ENCODE measurements around the gene HOXD9. TPM values are rescaled to one million over a fixed set of nuclear protein-coding genes. Genes with fewer than 3 reads are reported as not detected.

Gene HOXD9
- total RNA-seq, 1 experiment from 2014 or later, result 0.06 TPM

GRCh38 chr2:176137906-176138305 lies 15.4 kb downstream of the HOXD9 start:
- no peak for DNase-seq (ENCODE audit: low read depth)

- no peak for DNase-seq (ENCODE audit: low read depth)
Observed at GRCh38 chr2:176138526-176138922, 16.0 kb downstream of the HOXD9 start.

- no peak for DNase-seq (ENCODE audit: low read depth)
Observed at GRCh38 chr2:176138923-176139660, 16.6 kb downstream of the HOXD9 start.

- no peak for DNase-seq (ENCODE audit: low read depth)
Observed at GRCh38 chr2:176139661-176140512, 17.4 kb downstream of the HOXD9 start.

DNA sequence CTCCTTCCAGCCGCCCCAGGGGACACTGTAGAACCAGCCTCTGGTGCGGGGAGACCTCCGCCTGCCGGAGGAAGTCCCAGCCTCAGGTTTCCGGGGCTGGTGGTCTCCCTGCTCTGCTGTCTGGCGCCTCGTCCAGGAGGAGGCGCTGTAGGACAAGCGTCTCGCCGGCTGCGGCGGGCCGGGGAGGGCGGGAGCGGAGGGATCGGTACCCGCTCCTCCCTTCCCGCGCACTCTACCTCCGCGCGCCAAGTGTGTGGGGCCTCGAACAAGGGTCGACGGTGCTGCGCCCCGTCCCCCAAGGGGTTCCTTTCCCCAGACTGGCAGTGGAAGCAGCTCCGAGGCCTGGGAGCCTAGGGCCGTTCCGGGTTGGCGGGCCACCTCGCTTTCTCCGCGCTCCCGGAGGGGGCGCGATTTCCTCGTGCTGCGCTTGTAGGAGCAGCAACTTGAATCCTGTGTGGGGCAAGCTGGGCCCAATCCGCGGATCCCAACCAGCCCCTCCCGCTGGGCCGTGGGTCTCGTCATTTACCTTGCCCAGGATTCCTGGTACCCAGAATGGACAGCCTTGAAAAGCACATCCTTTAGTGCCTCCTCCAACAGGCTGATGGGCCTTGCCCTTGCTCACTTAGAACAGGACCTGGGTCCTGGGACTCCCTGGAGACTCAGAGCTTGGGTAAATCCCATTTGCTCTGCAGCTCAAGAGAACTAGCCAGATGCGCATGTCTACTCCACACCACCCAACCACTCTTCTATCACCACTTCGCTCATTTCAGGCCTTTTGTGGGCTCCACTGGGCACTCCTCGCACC lies 18.2 kb downstream of the HOXD9 start:
- peak; percentile 53 for DNase-seq (ENCODE audit: low read depth)

- no peak for DNase-seq (ENCODE audit: low read depth)
Observed at GRCh38 chr2:176142281-176142680, 19.8 kb downstream of the HOXD9 start.

DNA sequence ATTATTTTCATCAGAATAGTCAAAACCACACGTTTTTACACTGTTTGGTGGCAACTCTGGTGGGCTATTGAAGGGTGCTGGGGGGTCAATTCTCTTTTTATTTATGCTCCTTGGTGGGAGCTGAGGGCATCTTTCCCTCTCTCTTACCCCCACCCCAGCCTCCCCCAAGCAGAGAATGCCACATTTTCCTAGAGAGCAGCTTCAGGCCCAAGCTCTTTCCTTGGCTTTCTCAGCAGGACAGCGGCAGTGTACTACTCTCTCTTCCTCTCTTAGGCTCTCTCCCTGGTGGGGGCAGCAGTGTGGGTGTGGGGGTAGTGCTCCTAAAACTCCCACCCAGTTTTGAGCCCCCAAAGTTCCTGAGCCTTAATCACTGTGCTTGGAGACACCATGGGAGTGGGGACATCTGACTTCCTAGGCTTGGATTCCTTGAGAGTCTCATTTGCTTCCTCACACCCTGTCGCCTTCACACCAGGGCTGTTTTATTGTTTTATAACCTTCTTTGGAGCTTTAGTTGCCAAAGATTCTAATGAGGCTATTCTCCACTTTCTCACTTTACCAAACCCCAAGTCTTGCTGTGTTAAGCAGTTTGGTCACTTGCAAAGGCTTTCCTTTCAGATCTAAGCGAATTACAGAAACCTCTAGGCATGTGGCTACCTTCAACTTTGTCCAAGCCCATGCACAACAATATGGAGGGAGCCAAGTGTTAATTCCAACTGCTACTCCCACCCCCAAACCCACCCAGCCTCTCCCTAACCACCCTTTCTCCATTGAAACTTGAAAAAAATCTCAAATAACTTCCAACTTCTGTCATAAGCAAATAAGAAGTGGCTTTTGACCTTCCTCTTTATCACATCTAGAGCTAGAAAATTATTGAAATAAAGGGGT lies 22.8 kb downstream of the HOXD9 start:
- no peak for DNase-seq (ENCODE audit: low read depth)

GRCh38 chr2:176146101-176146500 lies 23.6 kb downstream of the HOXD9 start:
- no peak for DNase-seq (ENCODE audit: low read depth)

- no peak for DNase-seq (ENCODE audit: low read depth)
Observed at GRCh38 chr2:176146645-176147044, 24.1 kb downstream of the HOXD9 start.

- no peak for DNase-seq (ENCODE audit: low read depth)
Observed at GRCh38 chr2:176147210-176147799, 24.8 kb downstream of the HOXD9 start.

- DNase-seq (ENCODE audit: low read depth), result no peak
Observed at GRCh38 chr2:176147800-176148496, 25.4 kb downstream of the HOXD9 start.

GRCh38 chr2:176148751-176149421 lies 26.4 kb downstream of the HOXD9 start:
- DNase-seq (ENCODE audit: low read depth), result no peak

DNA sequence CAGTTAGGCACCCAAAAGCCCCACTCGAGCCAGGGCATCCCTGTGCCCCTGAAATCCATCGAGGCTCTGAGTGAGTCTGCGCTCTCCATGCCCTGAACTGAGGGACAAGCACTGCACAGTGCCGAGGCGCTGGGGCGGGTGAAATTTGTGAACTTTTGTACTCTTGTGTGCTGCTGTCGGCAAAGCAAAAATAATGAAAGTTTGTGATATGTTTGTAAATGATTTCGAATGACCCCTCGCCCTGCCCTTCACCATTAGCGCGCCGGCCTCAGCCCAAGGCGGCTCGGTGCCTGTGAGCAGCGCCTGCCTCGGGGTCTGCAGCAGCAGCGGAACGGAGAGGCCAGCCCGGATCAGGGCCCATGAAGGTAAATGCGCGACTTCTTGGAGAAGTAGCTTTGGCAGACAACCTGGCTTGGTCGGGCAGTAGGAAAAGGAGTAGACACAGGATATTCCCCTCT lies 27.0 kb downstream of the HOXD9 start:
- DNase-seq (ENCODE audit: low read depth), result no peak

DNA sequence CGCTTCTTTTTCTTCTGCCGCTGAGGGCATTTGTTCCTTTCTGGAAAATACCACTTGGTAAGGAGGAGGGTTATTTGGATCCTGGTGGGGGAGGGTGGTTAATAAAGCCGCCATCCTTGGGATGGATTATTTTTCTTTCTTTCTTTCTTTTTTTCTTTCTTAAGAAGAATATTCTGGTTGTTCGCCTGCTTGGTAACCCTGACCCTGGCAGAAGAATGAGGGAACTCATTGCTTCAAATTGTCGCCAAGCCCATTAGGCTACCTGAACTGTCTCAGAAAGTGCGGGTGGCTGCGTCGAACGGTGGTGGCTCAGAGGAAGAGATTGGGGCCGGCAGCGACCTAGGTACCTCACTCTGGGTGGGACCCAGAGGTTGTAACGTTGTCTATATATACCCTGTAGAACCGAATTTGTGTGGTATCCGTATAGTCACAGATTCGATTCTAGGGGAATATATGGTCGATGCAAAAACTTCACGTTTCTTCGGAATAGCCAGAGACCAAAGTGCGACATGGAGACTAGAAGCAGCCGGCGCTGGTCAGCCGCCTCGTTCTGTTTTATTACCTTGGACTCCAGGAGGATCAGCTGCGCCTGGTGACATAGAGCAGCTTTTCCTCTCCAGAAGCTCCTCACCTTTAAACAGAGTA lies 27.5 kb downstream of the HOXD9 start:
- no peak for DNase-seq (ENCODE audit: low read depth)

DNA sequence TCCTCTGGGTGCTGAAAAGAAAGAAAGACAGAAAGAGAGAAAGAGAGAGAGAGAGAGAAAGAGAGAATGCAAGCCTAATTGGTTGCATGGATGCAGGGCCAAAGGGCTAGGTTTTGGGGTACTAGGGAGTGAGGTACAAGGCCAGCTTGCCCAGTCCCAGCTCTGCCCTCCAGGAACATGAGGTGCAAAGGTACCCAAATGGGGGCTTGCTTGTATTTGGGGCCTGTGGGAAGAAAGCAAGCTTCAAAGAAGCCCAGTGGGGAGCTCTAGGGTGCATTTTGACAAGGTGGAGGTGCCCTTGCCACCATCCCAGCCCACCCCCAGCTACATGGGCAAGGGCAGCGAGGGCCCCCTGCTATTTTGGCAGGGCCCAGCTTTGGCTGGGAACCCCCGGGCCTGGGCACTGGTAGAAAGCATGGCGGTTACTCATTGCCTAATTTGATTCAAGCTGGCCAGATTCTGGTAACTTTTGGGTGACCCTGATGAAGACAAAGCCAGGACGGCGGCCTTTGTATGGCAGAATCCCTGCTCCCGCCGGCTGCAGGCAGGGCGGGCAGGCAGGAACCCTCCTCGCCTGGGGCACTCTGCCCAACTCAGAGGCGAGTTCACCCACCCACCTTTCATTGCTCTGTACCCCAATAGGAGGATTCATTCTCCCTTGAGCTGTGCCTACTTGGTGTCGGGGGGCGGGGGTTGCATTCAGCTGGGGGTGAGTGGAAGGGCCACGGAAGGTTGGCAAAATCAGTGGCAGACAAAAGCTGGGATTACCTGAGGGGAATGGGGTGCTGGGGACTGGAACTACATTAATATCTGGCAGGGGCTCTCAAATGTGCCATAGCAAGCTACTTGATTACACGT lies 28.3 kb downstream of the HOXD9 start:
- no peak for DNase-seq (ENCODE audit: low read depth)

- DNase-seq (ENCODE audit: low read depth), result no peak
Observed at GRCh38 chr2:176151442-176152287, 29.1 kb downstream of the HOXD9 start, which contains the start of gene HOXD4. HOXD4 (plus strand) TSS chr2:176151550; CDS start chr2:176151634, 84 bp downstream.

All from LHCN-M2 (cell line).